ENCODE data around the gene AHSG.

AHSG gene

GRCh38 chr3:186605078-186605477, 7.8 kb upstream of the AHSG start:
- ATAC-seq (no peak), DNase-seq (ENCODE audit: low spot score in 2 of 2) (no peak)
- Mint-ChIP-seq H3K9me3 (no peaks in the 10 kb centered on the region), H3K4me3 (no peak overlapping the region), H3K27ac (no peak overlapping the region), H3K4me1 (no peaks in the 10 kb centered on the region), H3K36me3 (no peaks in the 10 kb centered on the region)

GRCh38 chr3:186605561-186606545, 7.0 kb upstream of the AHSG start:
- no peak for DNase-seq (ENCODE audit: low spot score in 2 of 2)

GRCh38 chr3:186608624-186609215, 4.1 kb upstream of the AHSG start:
- H3K4me1 Mint-ChIP-seq = no peaks in the 10 kb centered on the region
- no peaks in the 10 kb centered on the region for H3K9me3 Mint-ChIP-seq
- no peaks in the 10 kb centered on the region for H3K36me3 Mint-ChIP-seq
- no peak for DNase-seq (ENCODE audit: low spot score in 2 of 2)
- no peak overlapping the region for H3K27ac Mint-ChIP-seq
- H3K4me3 Mint-ChIP-seq = no peak overlapping the region
- ATAC-seq = no peak

More at GRCh38 chr3:186605561-186606545, 7.0 kb upstream of the AHSG start:
- Mint-ChIP-seq H3K9me3 (no peaks in the 10 kb centered on the region), H3K27ac (no peak overlapping the region), H3K36me3 (no peaks in the 10 kb centered on the region), H3K4me3 (no peak overlapping the region), H3K4me1 (no peaks in the 10 kb centered on the region)
- no peak for ATAC-seq

GRCh38 chr3:186609247-186609868, 3.5 kb upstream of the AHSG start:
- DNase-seq (ENCODE audit: low spot score in 2 of 2) (no peak), ATAC-seq (no peak)
- Mint-ChIP-seq H3K4me3 (no peak overlapping the region), H3K4me1 (peaks cover 3% of the 10 kb centered on the region), H3K27ac (no peak overlapping the region), H3K36me3 (no peaks in the 10 kb centered on the region), H3K9me3 (no peaks in the 10 kb centered on the region)

GRCh38 chr3:186612065-186612464, 795 bp upstream of the AHSG start:
- H3K27ac Mint-ChIP-seq = peak overlapping the region; percentile 3

GRCh38 chr3:186613637-186614265, 891 bp downstream of the AHSG start:
- Mint-ChIP-seq H3K27ac (no peak overlapping the region), H3K4me3 (peak overlapping the region; percentile 22), H3K4me1 (peaks cover 30% of the 10 kb centered on the region), H3K9me3 (no peaks in the 10 kb centered on the region), H3K36me3 (no peaks in the 10 kb centered on the region)
- DNase-seq (ENCODE audit: low spot score in 2 of 2) = no peak
- no peak for ATAC-seq

More at GRCh38 chr3:186612065-186612464, 795 bp upstream of the AHSG start:
- no peak for ATAC-seq
- Mint-ChIP-seq H3K9me3 (no peaks in the 10 kb centered on the region), H3K36me3 (no peaks in the 10 kb centered on the region), H3K4me1 (peaks cover 16% of the 10 kb centered on the region), H3K4me3 (no peak overlapping the region)
- DNase-seq (ENCODE audit: low spot score in 2 of 2) = no peak

- Mint-ChIP-seq H3K4me3 (peak overlapping the region; percentile 22), H3K4me1 (peaks cover 30% of the 10 kb centered on the region), H3K27ac (no peak overlapping the region), H3K9me3 (no peaks in the 10 kb centered on the region), H3K36me3 (no peaks in the 10 kb centered on the region)
- no peak for ATAC-seq
- no peak for DNase-seq (ENCODE audit: low spot score in 2 of 2)
Measured at GRCh38 chr3:186614266-186614596, 1.4 kb downstream of the AHSG start.

- H3K27ac Mint-ChIP-seq = no peak overlapping the region
- DNase-seq (ENCODE audit: low spot score in 2 of 2) = peak; percentile 68 to 85
- peak; percentile 40 for ATAC-seq
- no peaks in the 10 kb centered on the region for H3K36me3 Mint-ChIP-seq
- H3K4me1 Mint-ChIP-seq = peaks cover 30% of the 10 kb centered on the region
- H3K4me3 Mint-ChIP-seq = peak overlapping the region; percentile 22
- H3K9me3 Mint-ChIP-seq = no peaks in the 10 kb centered on the region
Measured at GRCh38 chr3:186614597-186615483, 2.0 kb downstream of the AHSG start.

- H3K36me3 Mint-ChIP-seq = no peaks in the 10 kb centered on the region
- H3K4me1 Mint-ChIP-seq = peaks cover 30% of the 10 kb centered on the region
- peak overlapping the region; percentile 70 for H3K4me3 Mint-ChIP-seq
- DNase-seq (ENCODE audit: low spot score in 2 of 2) = no peak
- no peaks in the 10 kb centered on the region for H3K9me3 Mint-ChIP-seq
- H3K27ac Mint-ChIP-seq = no peak overlapping the region
- no peak for ATAC-seq
Measured at GRCh38 chr3:186616299-186616617, 3.4 kb downstream of the AHSG start.

GRCh38 chr3:186617036-186617946, 4.4 kb downstream of the AHSG start:
- Mint-ChIP-seq H3K4me1 (peaks cover 30% of the 10 kb centered on the region), H3K36me3 (no peaks in the 10 kb centered on the region), H3K4me3 (peak overlapping the region; percentile 70), H3K27ac (no peak overlapping the region), H3K9me3 (no peaks in the 10 kb centered on the region)
- DNase-seq (ENCODE audit: low spot score in 2 of 2) (peak; percentile 72 to 89), ATAC-seq (peak; percentile 99)

- no peak for ATAC-seq
- DNase-seq (ENCODE audit: low spot score in 2 of 2) = no peak
- Mint-ChIP-seq H3K4me3 (peak overlapping the region; percentile 70), H3K36me3 (no peaks in the 10 kb centered on the region), H3K4me1 (peaks cover 30% of the 10 kb centered on the region), H3K27ac (no peak overlapping the region), H3K9me3 (no peaks in the 10 kb centered on the region)
Measured at GRCh38 chr3:186618318-186618938, 5.6 kb downstream of the AHSG start.

- H3K4me3 Mint-ChIP-seq = no peak overlapping the region
- H3K4me1 Mint-ChIP-seq = peaks cover 22% of the 10 kb centered on the region
- H3K27ac Mint-ChIP-seq = no peak overlapping the region
- H3K9me3 Mint-ChIP-seq = no peaks in the 10 kb centered on the region
- DNase-seq (ENCODE audit: low spot score in 2 of 2) (no peak), ATAC-seq (no peak)
- no peaks in the 10 kb centered on the region for H3K36me3 Mint-ChIP-seq
Measured at GRCh38 chr3:186619787-186620212, 6.9 kb downstream of the AHSG start.

GRCh38 chr3:186620213-186621092, 7.6 kb downstream of the AHSG start:
- Mint-ChIP-seq H3K9me3 (no peaks in the 10 kb centered on the region), H3K4me1 (peaks cover 18% of the 10 kb centered on the region), H3K36me3 (no peaks in the 10 kb centered on the region), H3K27ac (no peak overlapping the region), H3K4me3 (no peak overlapping the region)
- ATAC-seq (no peak), DNase-seq (ENCODE audit: low spot score in 2 of 2) (no peak)

All from stimulated activated effector memory CD8-positive, alpha-beta T cell treated with anti-CD3 and anti-CD28 coated beads, Interleukin-12 subunit alpha, Interleukin-12 subunit beta, amount 100 ng/mL, for 72 hours (primary cell).